NCI-H2029 (cell line): ENCODE data around the gene VN1R5.
"Not testable (repeated sequence)": the region's sequence is repeated elsewhere in the genome, so short reads cannot be mapped to it uniquely, and the experiment has no call there.

Experiments used
- DNase-seq: peaks from one replicate; lab custom pipeline; 2025; lab: John Stamatoyannopoulos, UW

Gene VN1R5

GRCh38 chr1:247273013-247273412 lies 17.1 kb downstream of the VN1R5 start:
- DNase-seq, result no peak

DNA sequence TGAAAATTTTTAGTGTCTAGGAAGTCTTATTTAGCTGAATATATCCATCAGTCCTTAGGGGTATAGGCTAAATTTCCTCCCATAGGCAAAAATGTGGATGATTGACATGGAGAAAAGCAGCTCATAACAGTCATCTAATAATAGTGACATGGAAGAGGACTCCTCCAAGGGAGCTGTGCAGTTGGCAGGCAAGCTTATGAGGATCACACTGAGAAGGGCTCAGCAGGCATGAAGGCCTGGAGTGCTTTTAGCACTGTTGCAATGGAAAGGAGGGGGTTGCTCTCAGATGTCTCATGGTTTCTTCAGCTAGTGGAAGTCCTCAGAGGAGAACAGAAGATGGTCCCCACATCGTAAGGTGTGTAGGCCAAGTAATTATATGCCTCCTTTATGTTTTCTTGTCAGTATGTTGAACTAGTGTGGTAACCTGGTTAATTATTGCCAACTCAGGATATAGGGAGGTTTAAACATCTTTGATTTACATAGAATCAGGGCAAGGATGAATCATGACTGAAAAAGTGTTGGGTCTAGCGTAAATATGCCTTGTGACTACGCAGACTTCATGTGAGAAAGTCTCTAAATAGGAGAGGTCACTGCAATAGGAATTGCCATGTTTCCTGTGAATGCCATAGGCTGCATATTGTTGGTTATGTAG lies 18.9 kb downstream of the VN1R5 start:
- DNase-seq, result no peak

- DNase-seq, result no peak
Measured at GRCh38 chr1:247277191-247277590, 21.3 kb downstream of the VN1R5 start.

GRCh38 chr1:247281001-247281574 lies 25.2 kb downstream of the VN1R5 start:
- DNase-seq, result no peak

- DNase-seq, result no peak
Measured at GRCh38 chr1:247286134-247286670, 30.3 kb downstream of the VN1R5 start.

DNA sequence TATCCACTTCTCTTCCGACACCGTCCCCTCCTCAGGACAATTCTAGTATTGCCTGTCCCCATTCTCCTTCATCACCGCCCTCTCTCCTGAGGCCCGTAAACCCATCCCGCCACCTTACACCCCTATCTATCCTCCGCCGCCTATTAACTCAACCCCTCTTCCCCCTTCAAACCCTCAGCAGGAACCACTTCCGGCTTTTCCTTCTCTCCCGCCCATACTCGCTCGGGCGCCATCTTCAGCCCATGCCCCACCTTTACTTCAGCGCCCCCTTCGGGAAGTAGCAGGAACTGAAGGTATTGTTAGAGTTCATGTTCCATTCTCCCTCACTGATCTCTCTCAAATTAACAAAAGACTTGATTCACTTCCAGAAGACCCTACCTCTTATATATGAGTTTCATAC lies 31.6 kb downstream of the VN1R5 start:
- no peak for DNase-seq

DNA sequence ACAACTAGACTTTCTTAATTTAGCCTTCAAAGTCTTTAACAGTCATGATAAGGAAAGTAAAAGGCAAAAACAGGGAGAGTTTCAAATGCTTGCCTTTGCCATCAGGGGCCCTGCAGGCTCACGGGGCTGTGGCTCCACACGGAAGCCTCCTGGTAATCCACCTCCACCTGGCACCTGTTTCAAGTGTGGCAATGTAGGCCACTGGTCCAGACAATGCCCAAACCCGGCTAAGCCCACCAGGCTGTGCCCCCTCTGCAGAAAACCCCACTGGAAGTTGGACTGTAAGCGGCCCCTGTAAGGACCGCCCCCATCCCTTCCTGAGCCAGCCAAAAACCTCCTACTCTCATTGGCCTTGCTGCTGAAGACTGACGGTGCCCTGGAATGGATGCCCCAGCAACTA lies 32.5 kb downstream of the VN1R5 start:
- no peak for DNase-seq

DNA sequence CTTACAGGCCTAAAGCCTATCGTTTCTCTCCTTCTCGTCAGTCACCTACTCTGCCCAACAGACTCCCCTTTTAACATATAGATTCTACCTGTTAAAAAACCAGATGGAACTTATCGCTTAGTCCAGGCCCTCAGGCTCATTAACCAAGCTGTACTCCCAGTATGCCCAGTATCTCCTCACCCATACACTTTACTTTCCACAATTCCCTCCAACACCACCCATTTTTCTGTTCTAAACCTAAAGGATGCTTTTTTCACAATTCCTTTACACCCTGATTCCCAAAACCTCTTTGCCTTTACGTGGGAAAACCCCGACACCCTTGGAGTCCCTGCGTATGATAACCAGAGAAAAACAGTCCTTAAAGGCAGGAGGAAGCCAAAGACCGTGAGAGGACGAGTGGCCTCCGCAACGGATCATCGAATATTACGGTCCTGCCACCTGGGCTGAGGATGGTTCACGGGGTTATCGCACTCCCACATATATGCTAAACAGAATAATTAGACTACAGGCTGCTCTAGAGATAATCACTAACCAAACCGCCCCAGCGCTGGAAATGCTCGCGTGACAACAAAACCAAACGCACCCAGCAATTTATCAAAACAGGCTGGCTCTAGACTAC lies 33.5 kb downstream of the VN1R5 start:
- not testable (repeated sequence) for DNase-seq

- DNase-seq, result no peak
Measured at GRCh38 chr1:247290576-247290975, 34.7 kb downstream of the VN1R5 start.

GRCh38 chr1:247291161-247291560 lies 35.3 kb downstream of the VN1R5 start:
- DNase-seq, result no peak

- DNase-seq, result no peak
Measured at GRCh38 chr1:247291833-247292561, 36.1 kb downstream of the VN1R5 start.

GRCh38 chr1:247293047-247293446 lies 37.2 kb downstream of the VN1R5 start:
- no peak for DNase-seq

DNA sequence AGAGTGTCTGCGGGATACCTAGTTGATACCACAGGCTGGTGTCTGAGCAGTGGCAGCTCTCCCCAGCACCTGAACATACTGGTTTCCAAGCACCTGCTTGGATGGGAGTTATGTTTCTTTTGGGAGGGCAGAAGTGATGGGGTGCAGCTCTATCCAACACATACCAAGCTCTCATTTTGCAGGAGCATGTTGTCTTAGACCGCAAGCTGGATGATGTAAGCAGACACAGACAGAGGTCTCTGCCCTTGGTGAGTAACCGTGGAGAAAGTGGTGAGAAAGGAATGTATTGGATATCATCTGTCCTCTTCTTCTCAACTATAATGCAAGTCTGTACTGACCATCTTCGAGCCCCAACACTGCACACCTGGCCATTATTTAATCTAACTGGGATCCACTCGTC lies 38.4 kb downstream of the VN1R5 start:
- DNase-seq, result no peak

GRCh38 chr1:247295274-247295684 lies 39.4 kb downstream of the VN1R5 start:
- DNase-seq, result no peak

DNA sequence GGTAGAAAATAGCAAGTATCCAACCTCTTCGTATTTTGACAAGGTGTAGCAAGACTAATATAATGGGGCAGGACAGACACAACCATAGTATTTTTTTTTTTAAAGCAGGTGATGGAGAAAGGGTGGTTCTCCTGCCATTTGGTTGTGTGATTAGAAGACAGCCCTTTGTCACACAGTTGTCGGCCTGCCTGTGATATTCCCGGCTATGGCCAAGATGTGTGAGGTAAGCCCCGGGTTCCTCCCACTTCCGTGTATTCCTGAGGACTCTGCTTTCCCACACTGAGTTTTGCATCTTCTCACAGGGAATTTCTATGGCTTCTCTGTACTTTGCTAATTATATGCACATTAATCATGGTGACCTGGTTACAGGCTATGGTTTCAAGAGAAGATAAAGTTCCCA lies 39.9 kb downstream of the VN1R5 start:
- DNase-seq, result no peak

- DNase-seq, result no peak
Measured at GRCh38 chr1:247296599-247297180, 40.8 kb downstream of the VN1R5 start.

GRCh38 chr1:247297263-247298123 lies 41.6 kb downstream of the VN1R5 start:
- no peak for DNase-seq

- DNase-seq, result no peak
Measured at GRCh38 chr1:247298124-247298481, 42.2 kb downstream of the VN1R5 start.

- DNase-seq, result no peak
Measured at GRCh38 chr1:247298701-247299100, 42.8 kb downstream of the VN1R5 start.

- no peak for DNase-seq
Measured at GRCh38 chr1:247299723-247300381, 44.0 kb downstream of the VN1R5 start.
